HEK293 (cell line): ENCODE data around the gene OR10A5.

Source experiments
- GLIS1 ChIP-seq: fragments of 450-650 bp; formaldehyde crosslinking; IDR thresholded peaks from 2 replicates; pipeline ENCODE4 v1.5.1; 2016; ENCODE audit warnings: missing biosample characterization, missing genetic modification characterization
- KLF9 ChIP-seq: fragments of 450-650 bp; formaldehyde crosslinking; IDR thresholded peaks from 2 replicates; pipeline ENCODE4 v1.5.1; 2016; ENCODE audit warnings: missing biosample characterization, missing genetic modification characterization, low read depth
- SETDB1 ChIP-seq: IDR thresholded peaks from one replicate; pipeline ENCODE4 v1.6.1; 2017; ENCODE audit warnings: mild to moderate bottlenecking, low read length, moderate library complexity, mixed read lengths; ENCODE audit not compliant: insufficient read length
- ZBTB21 ChIP-seq: fragments of 450-650 bp; formaldehyde crosslinking; IDR thresholded peaks from 2 replicates; pipeline ENCODE4 v1.5.1; 2017; ENCODE audit warnings: missing biosample characterization, missing genetic modification characterization
- ZBTB7A ChIP-seq: fragments of 450-650 bp; formaldehyde crosslinking; IDR thresholded peaks from 2 replicates; pipeline ENCODE4 v1.5.1; 2016; ENCODE audit warnings: low read depth, missing biosample characterization, missing genetic modification characterization
- ZFP3 ChIP-seq: fragments of 450-650 bp; formaldehyde crosslinking; IDR thresholded peaks from 2 replicates; pipeline ENCODE4 v1.5.1; 2016; ENCODE audit warnings: low read depth, missing biosample characterization, missing genetic modification characterization
- ZNF155 ChIP-seq: fragments of 450-650 bp; formaldehyde crosslinking; IDR thresholded peaks from 2 replicates; pipeline ENCODE4 v1.5.1; 2016; ENCODE audit warnings: missing biosample characterization, missing genetic modification characterization
- ZNF214 ChIP-seq: fragments of 450-650 bp; formaldehyde crosslinking; IDR thresholded peaks from 2 replicates; pipeline ENCODE4 v1.5.1; 2017; ENCODE audit warnings: missing biosample characterization, mild to moderate bottlenecking, missing genetic modification characterization, borderline replicate concordance
- ZNF221 ChIP-seq: fragments of 450-650 bp; formaldehyde crosslinking; IDR thresholded peaks from 2 replicates; pipeline ENCODE4 v1.5.1; 2017; ENCODE audit warnings: missing biosample characterization, missing genetic modification characterization, borderline replicate concordance
- ZNF391 ChIP-seq: fragments of 450-650 bp; formaldehyde crosslinking; IDR thresholded peaks from 2 replicates; pipeline ENCODE4 v1.5.1; 2016; ENCODE audit warnings: low read depth, missing biosample characterization, missing genetic modification characterization, borderline replicate concordance
- ZNF404 ChIP-seq: fragments of 450-650 bp; formaldehyde crosslinking; IDR thresholded peaks from 2 replicates; pipeline ENCODE4 v1.5.1; 2017; ENCODE audit warnings: missing biosample characterization, missing genetic modification characterization
- ZNF433 ChIP-seq: fragments of 450-650 bp; formaldehyde crosslinking; IDR thresholded peaks from 2 replicates; pipeline ENCODE4 v1.5.1; 2016; ENCODE audit warnings: missing biosample characterization, missing genetic modification characterization, low read depth
- ZNF48 ChIP-seq: fragments of 450-650 bp; formaldehyde crosslinking; IDR thresholded peaks from 2 replicates; pipeline ENCODE4 v1.5.1; 2016; ENCODE audit warnings: missing biosample characterization, missing genetic modification characterization
- ZNF510 ChIP-seq: fragments of 450-650 bp; formaldehyde crosslinking; IDR thresholded peaks from 2 replicates; pipeline ENCODE4 v1.5.1; 2018; ENCODE audit warnings: mild to moderate bottlenecking, missing genetic modification characterization, missing biosample characterization; ENCODE audit not compliant: insufficient replicate concordance
- ZNF571 ChIP-seq: fragments of 450-650 bp; formaldehyde crosslinking; IDR thresholded peaks from 2 replicates; pipeline ENCODE4 v1.5.0; 2017; ENCODE audit warnings: missing biosample characterization, missing genetic modification characterization
- ZNF621 ChIP-seq: fragments of 450-650 bp; formaldehyde crosslinking; IDR thresholded peaks from 2 replicates; pipeline ENCODE4 v1.5.1; 2017; ENCODE audit warnings: missing biosample characterization, missing genetic modification characterization
- ZNF654 ChIP-seq: fragments of 450-650 bp; formaldehyde crosslinking; IDR thresholded peaks from 2 replicates; pipeline ENCODE4 v1.5.1; 2016; ENCODE audit warnings: low read depth, missing biosample characterization, missing genetic modification characterization
- ZNF664 ChIP-seq: fragments of 450-650 bp; formaldehyde crosslinking; IDR thresholded peaks from 2 replicates; pipeline ENCODE4 v1.5.1; 2016; ENCODE audit warnings: missing biosample characterization, missing genetic modification characterization
- ZNF76 ChIP-seq: fragments of 450-650 bp; formaldehyde crosslinking; IDR thresholded peaks from 2 replicates; pipeline ENCODE4; 2016; ENCODE audit warnings: low read depth, missing biosample characterization, missing genetic modification characterization, borderline replicate concordance
- ZSCAN23 ChIP-seq: fragments of 450-650 bp; formaldehyde crosslinking; IDR thresholded peaks from 2 replicates; pipeline ENCODE4 v1.5.1; 2016; ENCODE audit warnings: missing biosample characterization, missing genetic modification characterization
- ZXDB ChIP-seq: fragments of 450-650 bp; formaldehyde crosslinking; IDR thresholded peaks from 2 replicates; pipeline ENCODE4 v1.5.1; 2016; ENCODE audit warnings: missing biosample characterization, missing genetic modification characterization
- TF ChIP-seq, protein P1 (sequence below): fragments of 450-650 bp; formaldehyde crosslinking; IDR thresholded peaks from 2 replicates; pipeline ENCODE4 v1.5.1; 2016; ENCODE audit warnings: missing biosample characterization, missing genetic modification characterization, borderline replicate concordance
- TF ChIP-seq, protein P2 (sequence below): fragments of 450-650 bp; formaldehyde crosslinking; IDR thresholded peaks from 2 replicates; pipeline ENCODE4 v1.5.1; 2017; ENCODE audit warnings: missing biosample characterization, missing genetic modification characterization
- TF ChIP-seq, protein P3 (sequence below): fragments of 450-650 bp; formaldehyde crosslinking; conservative IDR thresholded peaks from 2 replicates; pipeline ENCODE4 v1.5.1; 2016; ENCODE audit warnings: low read depth, missing biosample characterization, missing genetic modification characterization
- TF ChIP-seq, protein P4 (sequence below): fragments of 450-650 bp; formaldehyde crosslinking; IDR thresholded peaks from 2 replicates; pipeline ENCODE4 v1.5.1; 2016; ENCODE audit warnings: missing biosample characterization, missing genetic modification characterization
- TF ChIP-seq, protein P5 (sequence below): fragments of 450-650 bp; formaldehyde crosslinking; IDR thresholded peaks from 2 replicates; pipeline ENCODE4 v1.5.1; 2016; ENCODE audit warnings: missing biosample characterization, missing genetic modification characterization
- TF ChIP-seq, protein P6 (sequence below): fragments of 450-650 bp; formaldehyde crosslinking; IDR thresholded peaks from 2 replicates; pipeline ENCODE4 v1.5.1; 2016; ENCODE audit warnings: missing biosample characterization, missing genetic modification characterization
- TF ChIP-seq, protein P7 (sequence below): fragments of 450-650 bp; formaldehyde crosslinking; IDR thresholded peaks from 2 replicates; pipeline ENCODE4 v1.5.1; 2016; ENCODE audit warnings: missing biosample characterization, missing genetic modification characterization, low read depth

The OR10A5 gene

DNA sequence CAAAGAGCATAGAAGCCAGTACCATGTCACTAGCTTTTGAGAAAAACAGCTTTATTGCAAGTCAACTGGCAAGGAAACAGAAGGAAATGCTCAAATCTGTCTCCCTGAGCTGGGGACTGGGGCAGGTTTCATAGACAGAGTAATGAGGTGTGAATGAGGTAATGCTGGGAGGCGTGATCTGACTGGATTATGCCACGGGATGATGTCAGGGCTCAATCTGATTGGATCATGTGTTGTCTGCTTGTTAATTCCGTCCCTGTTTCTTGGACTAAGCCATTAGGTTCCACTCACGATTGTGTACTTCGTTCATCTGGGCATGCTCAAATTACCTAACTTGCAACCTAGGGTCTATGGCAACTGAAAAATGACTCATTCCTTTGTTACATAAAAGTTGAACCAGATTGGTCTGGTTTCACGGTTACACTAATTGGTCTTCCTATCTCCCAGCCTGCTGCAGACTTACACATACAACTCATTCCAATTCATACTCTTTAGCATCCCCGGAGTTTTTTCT, 20.2 kb upstream of the OR10A5 start (continued):
- TF ChIP-seq, protein P1, sequence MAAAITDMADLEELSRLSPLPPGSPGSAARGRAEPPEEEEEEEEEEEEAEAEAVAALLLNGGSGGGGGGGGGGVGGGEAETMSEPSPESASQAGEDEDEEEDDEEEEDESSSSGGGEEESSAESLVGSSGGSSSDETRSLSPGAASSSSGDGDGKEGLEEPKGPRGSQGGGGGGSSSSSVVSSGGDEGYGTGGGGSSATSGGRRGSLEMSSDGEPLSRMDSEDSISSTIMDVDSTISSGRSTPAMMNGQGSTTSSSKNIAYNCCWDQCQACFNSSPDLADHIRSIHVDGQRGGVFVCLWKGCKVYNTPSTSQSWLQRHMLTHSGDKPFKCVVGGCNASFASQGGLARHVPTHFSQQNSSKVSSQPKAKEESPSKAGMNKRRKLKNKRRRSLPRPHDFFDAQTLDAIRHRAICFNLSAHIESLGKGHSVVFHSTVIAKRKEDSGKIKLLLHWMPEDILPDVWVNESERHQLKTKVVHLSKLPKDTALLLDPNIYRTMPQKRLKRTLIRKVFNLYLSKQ (tag by site-specific recombination): no peak
- TF ChIP-seq ZNF654 (tag by site-specific recombination) (no peak), ZBTB7A (tag by site-specific recombination) (no peak), ZNF433 (no peak), ZNF214 (tag by site-specific recombination) (no peak), ZNF48 (tag by site-specific recombination) (no peak), ZNF571 (tag by site-specific recombination) (no peak), ZFP3 (no peak), ZNF155 (tag by site-specific recombination) (no peak), ZNF391 (no peak), ZXDB (peak; percentile 24; the same call in 1 of the 2 replicates), ZSCAN23 (tag by site-specific recombination) (0 out of 2 replicates have a peak, but pooled peaks have one; percentile 19), SETDB1 (peak; percentile 97), ZNF621 (tag by site-specific recombination) (peak; percentile 65; the same call in 1 of the 2 replicates), ZNF664 (no peak), ZNF404 (tag by site-specific recombination) (no peak), GLIS1 (tag by site-specific recombination) (no peak), KLF9 (tag by site-specific recombination) (peak; percentile 36; the same call in 1 of the 2 replicates), ZNF221 (tag by site-specific recombination) (no peak), ZNF510 (tag by site-specific recombination) (no peak), ZNF76 (no peak), ZBTB21 (peak; percentile 94)
- TF ChIP-seq, protein P2, sequence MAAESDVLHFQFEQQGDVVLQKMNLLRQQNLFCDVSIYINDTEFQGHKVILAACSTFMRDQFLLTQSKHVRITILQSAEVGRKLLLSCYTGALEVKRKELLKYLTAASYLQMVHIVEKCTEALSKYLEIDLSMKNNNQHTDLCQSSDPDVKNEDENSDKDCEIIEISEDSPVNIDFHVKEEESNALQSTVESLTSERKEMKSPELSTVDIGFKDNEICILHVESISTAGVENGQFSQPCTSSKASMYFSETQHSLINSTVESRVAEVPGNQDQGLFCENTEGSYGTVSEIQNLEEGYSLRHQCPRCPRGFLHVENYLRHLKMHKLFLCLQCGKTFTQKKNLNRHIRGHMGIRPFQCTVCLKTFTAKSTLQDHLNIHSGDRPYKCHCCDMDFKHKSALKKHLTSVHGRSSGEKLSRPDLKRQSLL (tag by site-specific recombination): no peak
- TF ChIP-seq, protein P3, sequence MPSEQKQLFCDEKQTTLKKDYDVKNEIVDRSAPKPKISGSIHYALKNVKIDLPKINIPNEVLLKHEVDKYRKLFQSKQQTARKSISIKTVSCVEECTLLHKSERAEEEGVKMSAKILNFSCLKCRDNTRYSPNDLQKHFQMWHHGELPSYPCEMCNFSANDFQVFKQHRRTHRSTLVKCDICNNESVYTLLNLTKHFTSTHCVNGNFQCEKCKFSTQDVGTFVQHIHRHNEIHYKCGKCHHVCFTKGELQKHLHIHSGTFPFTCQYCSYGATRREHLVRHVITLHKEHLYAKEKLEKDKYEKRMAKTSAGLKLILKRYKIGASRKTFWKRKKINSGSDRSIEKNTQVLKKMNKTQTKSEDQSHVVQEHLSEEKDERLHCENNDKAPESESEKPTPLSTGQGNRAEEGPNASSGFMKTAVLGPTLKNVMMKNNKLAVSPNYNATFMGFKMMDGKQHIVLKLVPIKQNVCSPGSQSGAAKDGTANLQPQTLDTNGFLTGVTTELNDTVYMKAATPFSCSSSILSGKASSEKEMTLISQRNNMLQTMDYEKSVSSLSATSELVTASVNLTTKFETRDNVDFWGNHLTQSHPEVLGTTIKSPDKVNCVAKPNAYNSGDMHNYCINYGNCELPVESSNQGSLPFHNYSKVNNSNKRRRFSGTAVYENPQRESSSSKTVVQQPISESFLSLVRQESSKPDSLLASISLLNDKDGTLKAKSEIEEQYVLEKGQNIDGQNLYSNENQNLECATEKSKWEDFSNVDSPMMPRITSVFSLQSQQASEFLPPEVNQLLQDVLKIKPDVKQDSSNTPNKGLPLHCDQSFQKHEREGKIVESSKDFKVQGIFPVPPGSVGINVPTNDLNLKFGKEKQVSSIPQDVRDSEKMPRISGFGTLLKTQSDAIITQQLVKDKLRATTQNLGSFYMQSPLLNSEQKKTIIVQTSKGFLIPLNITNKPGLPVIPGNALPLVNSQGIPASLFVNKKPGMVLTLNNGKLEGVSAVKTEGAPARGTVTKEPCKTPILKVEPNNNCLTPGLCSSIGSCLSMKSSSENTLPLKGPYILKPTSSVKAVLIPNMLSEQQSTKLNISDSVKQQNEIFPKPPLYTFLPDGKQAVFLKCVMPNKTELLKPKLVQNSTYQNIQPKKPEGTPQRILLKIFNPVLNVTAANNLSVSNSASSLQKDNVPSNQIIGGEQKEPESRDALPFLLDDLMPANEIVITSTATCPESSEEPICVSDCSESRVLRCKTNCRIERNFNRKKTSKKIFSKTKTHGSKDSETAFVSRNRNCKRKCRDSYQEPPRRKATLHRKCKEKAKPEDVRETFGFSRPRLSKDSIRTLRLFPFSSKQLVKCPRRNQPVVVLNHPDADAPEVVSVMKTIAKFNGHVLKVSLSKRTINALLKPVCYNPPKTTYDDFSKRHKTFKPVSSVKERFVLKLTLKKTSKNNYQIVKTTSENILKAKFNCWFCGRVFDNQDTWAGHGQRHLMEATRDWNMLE: peak; percentile 86
- TF ChIP-seq, protein P4, sequence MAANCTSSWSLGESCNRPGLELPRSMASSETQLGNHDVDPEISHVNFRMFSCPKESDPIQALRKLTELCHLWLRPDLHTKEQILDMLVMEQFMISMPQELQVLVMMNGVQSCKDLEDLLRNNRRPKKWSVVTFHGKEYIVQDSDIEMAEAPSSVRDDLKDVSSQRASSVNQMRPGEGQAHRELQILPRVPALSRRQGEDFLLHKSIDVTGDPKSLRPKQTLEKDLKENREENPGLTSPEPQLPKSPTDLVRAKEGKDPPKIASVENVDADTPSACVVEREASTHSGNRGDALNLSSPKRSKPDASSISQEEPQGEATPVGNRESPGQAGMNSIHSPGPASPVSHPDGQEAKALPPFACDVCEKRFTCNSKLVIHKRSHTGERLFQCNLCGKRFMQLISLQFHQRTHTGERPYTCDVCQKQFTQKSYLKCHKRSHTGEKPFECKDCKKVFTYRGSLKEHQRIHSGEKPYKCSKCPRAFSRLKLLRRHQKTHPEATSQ (tag by site-specific recombination): no peak
- TF ChIP-seq, protein P5, sequence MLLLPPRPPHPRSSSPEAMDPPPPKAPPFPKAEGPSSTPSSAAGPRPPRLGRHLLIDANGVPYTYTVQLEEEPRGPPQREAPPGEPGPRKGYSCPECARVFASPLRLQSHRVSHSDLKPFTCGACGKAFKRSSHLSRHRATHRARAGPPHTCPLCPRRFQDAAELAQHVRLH (tag by site-specific recombination): 0 out of 2 replicates have a peak, but pooled peaks have one; percentile 66
- TF ChIP-seq, protein P6, sequence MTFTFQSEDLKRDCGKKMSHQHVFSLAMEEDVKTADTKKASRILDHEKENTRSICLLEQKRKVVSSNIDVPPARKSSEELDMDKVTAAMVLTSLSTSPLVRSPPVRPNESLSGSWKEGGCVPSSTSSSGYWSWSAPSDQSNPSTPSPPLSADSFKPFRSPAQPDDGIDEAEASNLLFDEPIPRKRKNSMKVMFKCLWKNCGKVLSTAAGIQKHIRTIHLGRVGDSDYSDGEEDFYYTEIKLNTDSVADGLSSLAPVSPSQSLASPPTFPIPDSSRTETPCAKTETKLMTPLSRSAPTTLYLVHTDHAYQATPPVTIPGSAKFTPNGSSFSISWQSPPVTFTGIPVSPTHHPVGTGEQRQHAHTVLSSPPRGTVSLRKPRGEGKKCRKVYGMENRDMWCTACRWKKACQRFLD (tag by site-specific recombination): no peak
- TF ChIP-seq, protein P7, sequence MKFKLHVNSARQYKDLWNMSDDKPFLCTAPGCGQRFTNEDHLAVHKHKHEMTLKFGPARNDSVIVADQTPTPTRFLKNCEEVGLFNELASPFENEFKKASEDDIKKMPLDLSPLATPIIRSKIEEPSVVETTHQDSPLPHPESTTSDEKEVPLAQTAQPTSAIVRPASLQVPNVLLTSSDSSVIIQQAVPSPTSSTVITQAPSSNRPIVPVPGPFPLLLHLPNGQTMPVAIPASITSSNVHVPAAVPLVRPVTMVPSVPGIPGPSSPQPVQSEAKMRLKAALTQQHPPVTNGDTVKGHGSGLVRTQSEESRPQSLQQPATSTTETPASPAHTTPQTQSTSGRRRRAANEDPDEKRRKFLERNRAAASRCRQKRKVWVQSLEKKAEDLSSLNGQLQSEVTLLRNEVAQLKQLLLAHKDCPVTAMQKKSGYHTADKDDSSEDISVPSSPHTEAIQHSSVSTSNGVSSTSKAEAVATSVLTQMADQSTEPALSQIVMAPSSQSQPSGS (tag by site-specific recombination): peak; percentile 91
